Panc1 (cell line): ENCODE data around the gene LYPD6B. TPM values are rescaled to one million over a fixed set of nuclear protein-coding genes. Genes with fewer than 3 reads are reported as not detected.

Experiments
- ATAC-seq: fragments of 200-7000 bp; cut with Tn5 transposase; 2 replicates; pipeline ENCODE4 v1.9.1; 2020; ENCODE audit warnings: mild to moderate bottlenecking, moderate library complexity
- BruUV-seq: library from RNA; stranded (reverse); fragments of 400-500 nt; replicated peaks from 2 replicates; lab custom pipeline; 2021; lab: Mats Ljungman, UMichigan
- CTCF ChIA-PET: fragments of 300-600 bp; sonication (Branson Sonifier 250); formaldehyde crosslinking; loops from one replicate; lab custom pipeline; 2022; ENCODE audit warnings: antibody characterized with exemption; lab: Charles Lee
- POLR2A ChIA-PET: fragments of 300-600 bp; sonication (Branson Sonifier 250); formaldehyde crosslinking; loops from one replicate; lab custom pipeline; 2022; ENCODE audit warnings: antibody characterized with exemption; lab: Charles Lee
- DNase-seq: peaks from one replicate; pipeline ENCODE4 v3.0.0-alpha.2; 2010; ENCODE audit warnings: low read depth, low spot score
- H3K27ac ChIP-seq: 2 replicates; pipeline ENCODE4 v1.5.1; 2011; ENCODE audit warnings: mild to moderate bottlenecking, low read length, inconsistent platforms
- H3K27me3 ChIP-seq: fragments of 200-500 bp; sonication (Bioruptor generic); 2 replicates; pipeline ENCODE4 v1.6.0; 2014; ENCODE audit warnings: low read length, inconsistent platforms; ENCODE audit not compliant: control insufficient read depth, insufficient read depth
- H3K36me3 ChIP-seq: fragments of 200-500 bp; sonication (Bioruptor generic); 2 replicates; pipeline ENCODE4 v1.5.1; 2014; ENCODE audit warnings: inconsistent platforms, mild to moderate bottlenecking, low read length, moderate library complexity; ENCODE audit not compliant: control insufficient read depth, insufficient read depth
- H3K4me1 ChIP-seq: 2 replicates; pipeline ENCODE4 v1.5.1; 2011; ENCODE audit warnings: inconsistent platforms, mild to moderate bottlenecking, low read length, moderate library complexity; ENCODE audit not compliant: control insufficient read depth, insufficient read depth
- H3K4me3 ChIP-seq, 2 experiments: 2 replicates each; pipeline ENCODE4 v1.5.1; 2011 to 2012; ENCODE audit warnings: low read depth in 2 of 2, low read length in 2 of 2, mild to moderate bottlenecking in 2 of 2, inconsistent platforms in 1 of 2, moderate library complexity in 1 of 2
- H3K9me3 ChIP-seq: fragments of 200-500 bp; sonication (Bioruptor generic); 2 replicates; pipeline ENCODE4 v1.5.1; 2014; ENCODE audit warnings: low read depth, mild to moderate bottlenecking, inconsistent platforms, low read length, moderate library complexity; ENCODE audit not compliant: control insufficient read depth, insufficient read depth
- CTCF ChIP-seq: fragments of 450-650 bp; IDR thresholded peaks from 2 replicates; pipeline ENCODE4 v1.5.1; 2017; ENCODE audit warnings: mild to moderate bottlenecking
- POLR2AphosphoS5 ChIP-seq: IDR thresholded peaks from 2 replicates; pipeline ENCODE4 v1.6.1; 2012; ENCODE audit warnings: mild to moderate bottlenecking, low read depth, low read length, moderate library complexity
- SIN3A ChIP-seq: IDR thresholded peaks from 2 replicates; pipeline ENCODE4 v1.6.1; 2012; ENCODE audit warnings: low read depth, mild to moderate bottlenecking, low read length, moderate library complexity, borderline replicate concordance; ENCODE audit not compliant: insufficient read depth
- TCF7L2 ChIP-seq: IDR thresholded peaks from 2 replicates; pipeline ENCODE4 v1.6.1; 2011; ENCODE audit warnings: mild to moderate bottlenecking, low read depth, low read length, inconsistent platforms
- in situ Hi-C: cut with HindIII; loops from 2 replicates; pipeline ENCODE4 v1.10.0; 2016; ENCODE audit warnings: low sequenced_read_pairs, low pct_unique_long_range_greater_than_20kb
- intact Hi-C: fragments of 100-400 bp; cut with micrococcal nuclease; formaldehyde crosslinking; loops from one replicate; pipeline ENCODE4 v1.10.0; 2022; ENCODE audit not compliant: unreplicated experiment
- total RNA-seq: library from RNA; stranded (reverse); gene quantifications from one replicate; pipeline ENCODE4 v1.2.1, GENCODE V29; 2021; ENCODE audit not compliant: unreplicated experiment
- TF ChIP-seq, protein P1 (sequence below), 2 experiments: IDR thresholded peaks; 2 replicates each; pipeline ENCODE4 v1.6.1; 2011 to 2012; ENCODE audit warnings: low read depth in 2 of 2, control low read depth in 1 of 2, low read length in 1 of 2, mild to moderate bottlenecking in 1 of 2, moderate library complexity in 1 of 2; ENCODE audit not compliant: insufficient read depth in 1 of 2

The LYPD6B gene
- total RNA-seq, 1 experiment from 2014 or later = 2.2 TPM

DNA sequence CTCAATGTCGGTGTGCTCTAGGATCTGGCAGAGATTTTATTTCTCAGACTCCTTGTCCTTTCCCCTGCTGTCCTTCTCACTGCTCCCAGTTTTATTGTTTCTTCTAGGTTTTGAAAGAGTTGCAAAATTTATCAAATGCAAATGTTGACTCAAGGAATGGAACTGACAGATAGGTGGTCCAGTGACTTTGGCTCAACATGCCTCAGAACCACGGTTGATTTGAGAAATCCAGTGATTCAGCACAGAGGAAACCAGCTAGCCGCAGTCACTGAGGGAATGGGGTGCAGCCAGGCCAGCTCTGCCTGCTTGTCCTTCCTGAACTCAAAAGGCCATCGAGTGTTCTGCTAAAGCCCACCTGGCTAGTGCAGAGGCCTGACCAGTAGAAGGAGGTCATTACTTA lies 166.2 kb downstream of the LYPD6B start:
- in situ Hi-C loops (no loop called here), intact Hi-C loops (no loop called here)
- CTCF ChIA-PET = no interaction called here
- no peaks in the 10 kb centered on the region for H3K36me3 ChIP-seq
- TF ChIP-seq TCF7L2 = no peak
- TF ChIP-seq, protein P1, sequence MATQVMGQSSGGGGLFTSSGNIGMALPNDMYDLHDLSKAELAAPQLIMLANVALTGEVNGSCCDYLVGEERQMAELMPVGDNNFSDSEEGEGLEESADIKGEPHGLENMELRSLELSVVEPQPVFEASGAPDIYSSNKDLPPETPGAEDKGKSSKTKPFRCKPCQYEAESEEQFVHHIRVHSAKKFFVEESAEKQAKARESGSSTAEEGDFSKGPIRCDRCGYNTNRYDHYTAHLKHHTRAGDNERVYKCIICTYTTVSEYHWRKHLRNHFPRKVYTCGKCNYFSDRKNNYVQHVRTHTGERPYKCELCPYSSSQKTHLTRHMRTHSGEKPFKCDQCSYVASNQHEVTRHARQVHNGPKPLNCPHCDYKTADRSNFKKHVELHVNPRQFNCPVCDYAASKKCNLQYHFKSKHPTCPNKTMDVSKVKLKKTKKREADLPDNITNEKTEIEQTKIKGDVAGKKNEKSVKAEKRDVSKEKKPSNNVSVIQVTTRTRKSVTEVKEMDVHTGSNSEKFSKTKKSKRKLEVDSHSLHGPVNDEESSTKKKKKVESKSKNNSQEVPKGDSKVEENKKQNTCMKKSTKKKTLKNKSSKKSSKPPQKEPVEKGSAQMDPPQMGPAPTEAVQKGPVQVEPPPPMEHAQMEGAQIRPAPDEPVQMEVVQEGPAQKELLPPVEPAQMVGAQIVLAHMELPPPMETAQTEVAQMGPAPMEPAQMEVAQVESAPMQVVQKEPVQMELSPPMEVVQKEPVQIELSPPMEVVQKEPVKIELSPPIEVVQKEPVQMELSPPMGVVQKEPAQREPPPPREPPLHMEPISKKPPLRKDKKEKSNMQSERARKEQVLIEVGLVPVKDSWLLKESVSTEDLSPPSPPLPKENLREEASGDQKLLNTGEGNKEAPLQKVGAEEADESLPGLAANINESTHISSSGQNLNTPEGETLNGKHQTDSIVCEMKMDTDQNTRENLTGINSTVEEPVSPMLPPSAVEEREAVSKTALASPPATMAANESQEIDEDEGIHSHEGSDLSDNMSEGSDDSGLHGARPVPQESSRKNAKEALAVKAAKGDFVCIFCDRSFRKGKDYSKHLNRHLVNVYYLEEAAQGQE (IDR thresholded peaks at IDR 0.05; ENCODE audit: insufficient read depth in 1 of 2, low read depth in 2 of 2, low read length in 1 of 2) = no peak
- no peak for TF ChIP-seq CTCF
- no peak for TF ChIP-seq SIN3A
- no peak for TF ChIP-seq POLR2AphosphoS5
- H3K4me1 ChIP-seq = no peaks in the 10 kb centered on the region
- H3K9me3 ChIP-seq = no peaks in the 10 kb centered on the region
- POLR2A ChIA-PET = no interaction called here
- no peak overlapping the region for H3K4me3 ChIP-seq
- no peak for ATAC-seq
- no TSS peak for BruUV-seq
- no peak overlapping the region for H3K27ac ChIP-seq
- H3K27me3 ChIP-seq = no peaks in the 10 kb centered on the region
- DNase-seq = no peak

GRCh38 chr2:149205143-149205542 lies 166.6 kb downstream of the LYPD6B start:
- TF ChIP-seq POLR2AphosphoS5 = no peak
- intact Hi-C loops (no loop called here), in situ Hi-C loops (no loop called here)
- no TSS peak for BruUV-seq
- no peak for ATAC-seq
- ChIA-PET POLR2A (no interaction called here), CTCF (no interaction called here)
- no peaks in the 10 kb centered on the region for H3K27me3 ChIP-seq
- DNase-seq = no peak
- no peaks in the 10 kb centered on the region for H3K36me3 ChIP-seq
- no peak overlapping the region for H3K27ac ChIP-seq
- no peak overlapping the region for H3K4me3 ChIP-seq
- no peaks in the 10 kb centered on the region for H3K4me1 ChIP-seq
- no peaks in the 10 kb centered on the region for H3K9me3 ChIP-seq

DNA sequence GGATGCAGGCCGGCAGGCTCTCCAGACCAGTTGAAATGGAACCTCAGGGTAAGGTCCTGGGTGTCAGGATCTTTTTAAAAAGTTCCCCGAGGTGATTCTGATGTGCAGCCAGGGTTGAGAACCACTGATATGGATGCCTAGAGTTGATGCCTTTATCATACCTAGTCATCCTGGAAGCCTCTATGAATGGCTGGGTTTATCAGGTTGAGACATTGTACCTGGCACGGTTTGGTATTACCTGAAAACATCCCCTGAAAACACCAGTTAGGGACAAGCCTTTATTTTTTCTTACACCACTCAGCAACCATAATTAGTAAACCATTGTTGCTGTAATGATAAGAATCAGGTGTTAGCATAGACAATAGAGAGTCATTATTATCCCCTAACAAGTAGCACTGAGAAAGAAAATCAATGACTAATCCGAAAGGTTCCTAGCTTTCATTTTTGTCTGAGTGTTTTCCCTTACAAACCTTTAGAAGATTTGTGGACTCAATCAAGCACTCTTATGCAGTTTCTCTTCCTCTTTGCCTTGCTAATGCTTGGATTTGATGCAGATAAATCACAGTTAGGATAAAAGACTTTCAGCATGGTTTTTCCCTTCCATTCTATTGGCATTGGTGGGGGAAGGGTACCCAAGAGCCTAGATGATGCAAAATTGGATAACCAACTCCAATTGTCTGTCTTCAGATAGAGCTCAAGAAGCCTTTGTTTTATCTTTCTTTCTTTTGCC lies 175.4 kb downstream of the LYPD6B start:
- no peaks in the 10 kb centered on the region for H3K9me3 ChIP-seq
- in situ Hi-C loops (no loop called here), intact Hi-C loops (no loop called here)
- DNase-seq (no peak), ATAC-seq (no peak)
- no peaks in the 10 kb centered on the region for H3K27me3 ChIP-seq
- BruUV-seq = no TSS peak
- H3K4me1 ChIP-seq = no peaks in the 10 kb centered on the region
- H3K36me3 ChIP-seq = no peaks in the 10 kb centered on the region
- H3K27ac ChIP-seq = no peak overlapping the region
- TF ChIP-seq, protein P1 (IDR thresholded peaks at IDR 0.05; ENCODE audit: insufficient read depth in 1 of 2, low read depth in 2 of 2, low read length in 1 of 2) = no peak
- TF ChIP-seq POLR2AphosphoS5 (no peak), CTCF (no peak), TCF7L2 (no peak), SIN3A (no peak)
- CTCF ChIA-PET = no interaction called here
- POLR2A ChIA-PET = no interaction called here
- no peak overlapping the region for H3K4me3 ChIP-seq
